OCI-LY3 (cell line): ENCODE results near the gene UNC5C.

Experiments
- CTCF ChIP-seq: fragments of 200-600, 300-600 bp; sonication (generic); IDR thresholded peaks from 2 replicates; pipeline ENCODE4 v1.5.1; 2014; ENCODE audit warnings: antibody characterized with exemption, low read length, low read depth
- EZH2phosphoT487 ChIP-seq: fragments of 200-600 bp; shearing (Covaris generic); IDR thresholded peaks from 2 replicates; pipeline ENCODE4 v1.6.1; 2018; ENCODE audit warnings: antibody characterized with exemption, mixed run types, low read depth

GRCh38 chr4:95293014-95293413, 255.8 kb downstream of the UNC5C start:
- TF ChIP-seq CTCF (no peak), EZH2phosphoT487 (no peak)
